Hematopoietic multipotent progenitor cell treated with erythropoietin and hydrocortisone succinate and interleukin-3 and kit ligand, for 8 days (in vitro differentiated cells): ENCODE measurements around the gene DMXL1.
A peak's percentile ranks its signal among the peaks of the same experiment; 100 is the strongest.

ENCODE experiments used
- DNase-seq: peaks from one replicate; pipeline ENCODE4 v3.0.0-alpha.2; 2015

DMXL1 gene, protein sequence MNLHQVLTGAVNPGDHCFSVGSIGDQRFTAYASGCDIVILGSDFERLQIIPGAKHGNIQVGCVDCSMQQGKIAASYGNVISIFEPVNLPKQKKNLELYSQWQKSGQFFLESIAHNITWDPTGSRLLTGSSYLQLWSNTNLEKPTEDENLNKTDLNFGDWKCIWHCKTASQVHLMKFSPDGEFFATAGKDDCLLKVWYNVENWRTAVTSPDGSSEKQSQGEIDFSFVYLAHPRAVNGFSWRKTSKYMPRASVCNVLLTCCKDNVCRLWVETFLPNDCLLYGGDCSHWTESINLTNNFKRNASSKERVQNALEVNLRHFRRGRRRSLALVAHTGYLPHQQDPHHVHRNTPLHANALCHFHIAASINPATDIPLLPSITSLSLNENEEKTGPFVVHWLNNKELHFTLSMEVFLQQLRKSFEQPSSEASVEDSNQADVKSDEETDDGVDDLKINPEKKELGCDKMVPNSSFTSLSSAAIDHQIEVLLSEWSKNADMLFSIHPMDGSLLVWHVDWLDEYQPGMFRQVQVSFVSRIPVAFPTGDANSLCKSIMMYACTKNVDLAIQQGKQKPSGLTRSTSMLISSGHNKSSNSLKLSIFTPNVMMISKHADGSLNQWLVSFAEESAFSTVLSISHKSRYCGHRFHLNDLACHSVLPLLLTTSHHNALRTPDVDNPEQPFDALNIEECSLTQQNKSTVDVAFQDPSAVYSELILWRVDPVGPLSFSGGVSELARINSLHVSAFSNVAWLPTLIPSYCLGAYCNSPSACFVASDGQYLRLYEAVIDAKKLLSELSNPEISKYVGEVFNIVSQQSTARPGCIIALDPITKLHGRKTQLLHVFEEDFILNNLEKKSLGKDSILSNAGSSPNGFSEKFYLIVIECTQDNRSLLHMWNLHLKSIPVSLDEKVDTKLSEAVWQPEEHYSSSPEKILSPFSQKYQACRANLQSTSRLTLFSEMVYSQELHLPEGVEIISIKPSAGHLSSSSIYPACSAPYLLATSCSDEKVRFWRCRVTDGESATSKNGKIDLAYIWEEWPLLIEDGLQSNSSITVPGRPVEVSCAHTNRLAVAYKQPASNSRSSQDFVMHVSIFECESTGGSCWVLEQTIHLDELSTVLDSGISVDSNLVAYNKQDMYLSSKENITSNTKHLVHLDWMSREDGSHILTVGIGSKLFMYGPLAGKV (N-terminal part only)

DNA sequence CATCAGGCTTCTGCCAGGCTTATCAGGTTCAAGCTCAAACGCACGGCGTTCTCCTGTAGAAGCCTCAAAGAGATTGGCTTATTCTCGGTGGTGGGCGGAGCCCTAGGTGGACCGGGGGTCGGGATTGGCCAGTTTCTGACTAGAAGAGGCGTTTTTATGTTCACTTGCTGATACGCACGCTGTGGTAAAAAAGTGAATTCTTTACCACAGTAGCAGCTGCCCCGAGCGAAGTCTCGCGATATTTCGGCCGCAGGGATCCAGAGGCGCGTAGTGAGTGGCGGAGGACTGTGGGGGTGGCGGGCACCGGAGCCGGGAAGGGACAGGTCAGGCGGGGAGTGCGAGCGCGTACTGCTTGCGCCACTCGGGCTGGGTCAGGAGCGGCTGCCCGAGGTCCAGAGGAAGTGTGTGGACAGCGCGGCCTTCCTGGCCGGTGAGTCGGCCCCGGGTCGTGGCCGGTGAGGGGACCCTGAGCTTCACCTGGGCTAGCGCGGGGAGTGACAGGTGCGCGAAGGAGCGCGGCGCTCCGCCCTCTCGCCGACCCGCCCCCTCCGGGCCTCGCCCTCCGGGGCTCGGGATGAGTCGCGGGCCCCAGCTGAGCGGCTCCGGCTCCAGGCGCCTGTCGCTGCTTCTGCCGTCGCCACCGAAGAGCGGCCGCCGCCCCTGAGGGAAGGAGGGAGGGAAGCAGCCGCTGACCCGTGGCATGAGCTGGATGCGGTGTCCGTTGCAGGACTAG is at the start of gene DMXL1:
DMXL1 (plus strand) TSS at position 260 of the 733 bp plus-strand sequence. CDS start 483 bp downstream, outside the sequence.
- peak; percentile 100 for DNase-seq

DNA sequence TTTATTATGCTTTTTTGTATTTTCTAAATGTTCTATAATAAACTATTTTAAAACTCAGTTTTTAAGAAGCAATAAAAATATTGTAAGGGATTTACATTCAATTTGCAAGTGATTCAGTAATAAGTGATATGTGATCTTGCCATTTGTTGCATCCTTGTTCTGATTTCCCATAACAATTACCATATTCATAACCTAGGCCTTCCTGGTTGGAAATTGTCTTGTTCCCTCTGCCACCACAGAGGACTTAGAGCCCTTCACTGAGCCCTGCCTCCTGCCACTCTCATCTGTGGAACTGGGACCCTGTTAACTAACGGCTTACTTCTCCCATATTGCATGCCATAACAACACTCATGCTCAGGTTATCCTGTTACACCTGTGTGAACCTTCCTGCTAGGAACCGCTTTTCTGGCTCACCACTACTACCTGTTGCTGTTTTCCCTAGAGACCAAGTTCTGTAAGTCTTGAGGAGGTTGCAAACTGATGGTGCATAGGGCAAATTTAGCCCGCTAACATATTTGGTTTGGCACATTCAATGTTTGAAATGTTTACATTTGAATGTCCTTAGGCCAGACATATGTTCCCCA is 49.6 kb upstream of the DMXL1 start:
- no peak for DNase-seq

DNA sequence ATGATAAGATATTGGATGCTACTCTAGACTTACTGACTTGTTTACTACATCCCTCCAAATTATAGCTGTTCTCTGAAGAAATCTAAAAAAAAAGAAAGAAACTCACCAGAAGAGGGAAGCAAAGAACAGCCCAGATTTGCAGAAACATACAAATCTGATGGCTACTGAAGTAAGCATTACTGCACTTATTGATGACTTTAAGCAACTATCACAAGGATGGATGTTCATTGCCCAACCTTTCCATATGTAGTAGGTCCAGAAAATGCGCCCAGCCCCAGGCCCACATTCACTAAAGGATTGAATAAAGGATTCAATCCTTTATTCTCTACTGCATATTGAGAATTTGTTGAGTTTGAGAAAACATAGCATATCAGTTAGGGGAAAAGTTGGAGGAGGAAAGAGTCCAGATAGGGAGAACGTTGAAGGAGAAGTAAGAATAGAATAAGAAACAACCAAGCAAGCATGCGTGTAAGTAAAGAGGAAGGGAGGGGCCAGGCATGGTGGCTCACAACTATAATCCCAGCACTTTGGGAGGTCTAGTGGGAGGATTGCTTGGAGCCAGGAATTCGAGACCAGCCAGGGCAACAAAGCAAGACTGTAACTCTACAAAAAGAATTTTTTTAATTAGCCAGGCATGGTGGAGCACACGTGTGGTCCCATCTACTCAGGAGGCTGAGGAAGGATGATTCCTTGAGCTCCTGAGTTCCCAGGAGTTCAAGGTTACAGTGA is 48.7 kb upstream of the DMXL1 start:
- DNase-seq, result peak; percentile 57

DNA sequence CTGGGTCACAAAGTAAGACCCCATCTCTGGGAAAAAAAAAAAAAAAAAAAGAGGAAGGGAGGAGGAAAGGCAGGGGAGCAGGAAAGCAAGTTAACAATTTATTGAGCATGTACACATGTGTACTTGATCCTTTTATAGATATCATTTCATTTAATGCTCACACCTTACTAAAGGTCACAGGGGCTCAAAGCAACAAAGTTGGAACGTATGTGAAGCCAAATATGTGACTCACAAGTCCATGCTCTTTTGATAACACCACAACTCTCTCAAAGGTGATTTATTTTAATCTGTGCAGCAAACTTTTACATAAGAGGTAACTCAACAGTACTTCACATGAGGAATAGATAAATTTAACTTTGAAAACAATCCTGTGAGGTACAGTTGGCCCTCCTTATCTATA is 48.1 kb upstream of the DMXL1 start:
- DNase-seq, result no peak

DNA sequence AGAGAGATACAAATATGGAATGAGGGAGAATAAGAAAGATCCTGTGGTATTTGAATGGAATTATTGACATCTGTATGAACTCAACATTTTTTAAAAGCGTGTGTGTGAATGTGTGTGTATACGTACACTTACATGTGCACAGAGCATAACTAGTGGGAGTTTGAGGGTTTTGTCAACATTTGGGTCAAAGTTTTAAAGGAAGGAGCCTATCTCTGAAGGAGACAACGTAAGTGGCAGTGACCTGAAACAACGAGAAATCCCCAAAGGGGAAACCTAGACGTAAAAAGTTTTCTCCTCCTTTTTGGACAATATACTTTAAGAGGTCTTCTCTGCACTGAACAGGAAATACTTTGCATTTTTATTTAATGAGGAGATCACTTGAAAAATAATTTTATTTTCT is 42.3 kb upstream of the DMXL1 start:
- no peak for DNase-seq

DNA sequence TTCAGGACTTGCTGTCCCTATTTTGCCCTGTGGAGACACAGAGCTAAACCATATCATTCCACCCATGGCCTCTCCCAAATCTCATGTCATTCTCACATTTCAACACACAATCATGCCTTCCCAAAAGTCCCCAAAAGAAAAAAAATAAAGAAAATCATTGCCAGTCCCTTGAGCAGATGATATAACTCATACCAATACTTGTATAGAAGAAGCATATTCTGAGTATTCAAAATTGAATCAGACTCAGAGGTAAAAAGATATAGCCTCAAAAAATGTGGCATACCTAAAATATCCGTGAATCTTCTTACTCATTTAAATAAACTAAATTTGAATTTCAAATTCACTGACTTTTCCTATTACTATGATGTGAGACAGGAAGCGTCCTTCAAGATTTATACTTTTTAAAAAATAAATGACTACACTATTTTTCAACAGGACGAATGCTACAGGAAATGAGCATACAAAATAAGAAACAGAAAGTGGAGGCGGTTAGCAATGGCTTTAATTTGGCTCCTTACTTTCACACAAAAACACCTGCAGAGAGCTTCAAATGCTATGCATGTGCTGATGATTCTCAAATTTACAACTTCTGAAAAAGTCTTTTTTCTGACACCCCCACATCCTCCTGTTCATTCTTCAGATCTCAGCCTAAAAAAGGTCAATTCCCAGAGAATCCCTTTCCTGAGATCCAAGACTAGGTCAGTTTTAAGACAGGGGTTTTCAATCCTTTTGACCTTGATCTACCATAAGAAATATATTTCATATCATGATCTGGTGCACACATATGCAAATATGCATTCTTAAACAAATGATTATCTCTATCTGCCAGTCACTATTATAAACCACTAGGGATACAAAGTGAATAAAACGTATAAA is 39.6 kb upstream of the DMXL1 start:
- DNase-seq, result no peak

DNA sequence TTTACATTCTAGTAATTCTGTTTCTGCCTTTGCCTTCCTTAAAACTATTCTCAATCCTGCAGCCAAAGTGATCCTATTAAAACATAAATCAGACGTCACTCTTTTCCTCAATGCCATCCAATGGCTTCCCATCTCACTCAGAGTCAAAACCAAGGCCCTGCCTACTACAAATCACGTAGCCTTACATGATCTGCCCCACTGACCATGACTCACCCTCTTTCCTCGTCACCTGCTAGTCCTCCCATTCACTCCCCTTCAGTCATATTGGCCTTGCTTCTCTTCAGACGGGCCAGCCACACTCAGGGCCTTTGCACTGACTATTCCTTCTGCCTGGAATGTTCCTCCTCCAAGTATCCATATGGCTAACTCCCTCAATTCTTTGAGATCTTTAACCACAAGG is 39.0 kb upstream of the DMXL1 start:
- no peak for DNase-seq

DNA sequence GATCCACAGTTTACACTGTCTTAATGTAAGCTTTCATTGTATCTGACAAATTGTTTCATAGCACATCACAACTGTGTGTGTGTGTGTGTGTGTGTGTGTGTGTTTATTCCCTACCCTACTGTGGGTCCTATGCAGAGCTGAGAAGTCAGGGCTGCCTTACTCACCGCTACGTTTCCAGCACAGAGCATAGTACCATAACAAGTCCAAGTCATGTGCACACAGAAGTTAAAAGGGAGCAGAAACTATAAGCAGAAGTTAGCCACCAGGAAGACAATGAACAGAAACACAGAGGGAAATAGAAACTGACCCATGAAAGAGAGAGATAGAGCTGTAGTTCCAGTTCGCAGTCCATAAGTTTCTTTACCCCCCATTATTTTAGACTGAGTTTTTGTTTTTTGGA is 38.2 kb upstream of the DMXL1 start:
- no peak for DNase-seq

DNA sequence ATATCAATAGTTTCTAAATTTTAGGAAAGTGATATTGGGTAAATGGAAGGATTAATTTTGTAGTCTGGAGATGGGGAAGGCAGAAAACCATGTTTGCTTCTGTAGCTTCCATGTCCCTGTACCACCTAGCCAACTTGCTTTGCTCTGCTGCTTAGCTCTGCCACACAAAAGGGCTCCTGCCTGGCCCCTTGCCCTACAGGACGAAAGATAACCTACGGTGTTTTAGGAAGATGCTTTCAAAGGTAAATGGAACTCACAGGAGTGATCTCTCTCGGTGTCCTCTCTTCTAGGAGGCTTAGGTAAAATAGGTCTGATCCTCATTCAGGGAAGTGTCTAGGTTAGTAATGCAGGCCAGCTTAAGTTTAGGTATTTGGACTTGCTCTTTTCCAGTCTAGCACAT is 37.8 kb upstream of the DMXL1 start:
- DNase-seq, result no peak

DNA sequence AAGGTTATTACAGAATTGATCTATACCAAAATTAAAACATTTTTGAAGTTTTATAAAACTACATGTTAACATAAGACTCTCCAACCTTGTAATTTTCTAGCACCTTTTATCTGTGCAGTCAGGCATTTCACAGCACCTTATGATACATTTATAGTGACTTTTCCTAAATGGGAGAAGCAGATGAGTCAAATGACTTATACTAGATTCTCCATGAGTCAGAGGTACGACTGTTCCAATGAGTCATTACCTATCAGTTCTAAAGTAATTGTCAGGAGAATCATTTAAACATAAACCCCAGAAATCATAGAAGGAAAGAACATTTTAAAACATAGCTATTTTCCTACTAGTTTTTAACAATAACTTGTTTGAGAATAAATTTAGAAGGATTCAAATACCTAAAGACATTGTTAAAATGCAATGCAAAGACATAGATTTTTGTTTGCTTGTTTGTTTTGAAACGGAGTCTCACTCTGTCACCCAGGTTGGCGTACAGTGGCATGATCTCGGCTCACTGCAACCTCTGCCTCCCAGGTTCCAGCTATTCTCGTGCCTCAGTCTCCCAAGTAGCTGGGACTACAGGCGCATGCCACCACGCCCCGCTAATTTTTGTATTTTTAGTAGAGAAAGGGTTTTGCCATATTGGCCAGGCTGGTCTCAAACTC is 34.7 kb upstream of the DMXL1 start:
- peak; percentile 31 for DNase-seq

DNA sequence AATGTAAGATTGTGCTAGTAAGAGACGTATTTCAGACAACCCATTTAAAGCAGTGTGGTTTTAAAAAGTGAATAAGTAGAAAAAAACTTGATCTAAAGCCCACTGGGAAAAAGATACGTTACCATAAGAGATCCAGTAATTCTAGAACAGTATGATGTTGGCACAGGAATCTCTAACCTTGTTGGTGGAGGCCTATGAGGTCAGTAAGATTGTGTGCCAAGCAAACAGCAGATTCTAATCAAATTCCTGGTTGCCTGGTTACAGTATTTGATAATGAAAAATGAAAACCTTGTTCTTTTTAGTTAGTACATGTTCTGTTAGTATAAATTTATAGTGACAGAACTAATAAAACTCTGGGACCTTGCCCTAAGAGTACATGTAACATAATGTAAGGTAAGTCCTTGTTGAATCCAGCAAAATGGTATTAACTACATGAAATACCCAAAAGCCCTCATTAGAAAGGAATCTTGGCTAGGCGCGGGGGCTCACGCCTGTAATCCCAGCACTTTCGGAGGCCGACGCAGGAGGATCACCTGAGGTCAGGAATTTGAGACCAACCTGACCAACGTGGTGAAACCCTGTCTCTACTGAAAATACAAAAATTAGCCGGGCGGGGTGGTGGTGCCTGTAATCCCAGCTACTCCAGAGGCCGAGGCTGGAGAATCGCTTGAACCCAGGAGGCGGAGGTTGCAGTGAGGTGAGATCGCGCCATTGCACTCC is 33.2 kb upstream of the DMXL1 start:
- DNase-seq, result no peak

DNA sequence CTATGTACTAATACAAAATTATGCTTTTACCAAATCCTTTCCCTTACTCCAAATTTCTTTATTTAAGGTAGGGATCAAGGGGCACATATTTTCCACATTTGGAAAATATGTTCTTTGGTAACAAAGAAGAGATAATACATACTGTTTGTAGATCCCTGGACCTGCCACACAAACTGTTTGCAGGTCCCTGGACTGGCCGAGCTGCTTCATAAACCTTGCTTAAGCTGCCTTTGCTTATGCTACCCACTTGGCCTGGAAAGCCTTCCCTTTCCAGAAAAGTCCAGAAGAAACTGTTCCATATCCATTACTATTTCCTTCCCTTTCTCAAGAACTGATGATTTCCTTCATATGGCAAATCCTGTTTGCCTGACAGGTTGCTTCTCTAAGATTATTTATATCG is 22.6 kb upstream of the DMXL1 start:
- DNase-seq, result no peak

DNA sequence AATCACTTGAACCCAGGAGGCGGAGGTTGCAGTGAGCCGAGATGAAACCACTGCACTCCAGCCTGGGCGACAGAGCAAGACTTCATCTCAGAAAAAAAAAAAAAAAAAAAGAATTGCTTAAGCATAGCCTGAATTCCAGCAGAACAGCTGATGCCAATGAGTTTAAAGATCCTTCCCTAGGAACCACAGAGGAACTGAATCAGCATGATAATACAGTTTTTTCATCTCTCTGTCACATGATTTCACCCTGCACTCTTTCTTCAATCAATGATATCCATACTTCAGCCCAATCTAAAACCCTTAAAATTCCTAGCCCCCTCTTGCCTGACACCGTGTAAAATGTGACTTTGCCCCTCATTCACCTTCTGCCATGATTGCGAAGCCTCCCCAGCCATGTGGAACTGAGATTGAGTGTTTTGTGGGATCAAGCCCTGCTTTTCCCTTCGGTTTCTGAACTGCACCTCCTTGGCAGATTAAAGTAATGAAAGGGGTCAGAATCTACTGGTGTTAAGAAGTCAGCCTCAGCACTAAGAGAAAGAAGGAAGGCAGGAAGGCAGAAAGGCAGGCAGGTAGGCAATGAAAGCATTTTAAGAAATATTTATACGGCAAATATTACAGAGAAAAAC is 20.9 kb upstream of the DMXL1 start:
- DNase-seq, result no peak

DNA sequence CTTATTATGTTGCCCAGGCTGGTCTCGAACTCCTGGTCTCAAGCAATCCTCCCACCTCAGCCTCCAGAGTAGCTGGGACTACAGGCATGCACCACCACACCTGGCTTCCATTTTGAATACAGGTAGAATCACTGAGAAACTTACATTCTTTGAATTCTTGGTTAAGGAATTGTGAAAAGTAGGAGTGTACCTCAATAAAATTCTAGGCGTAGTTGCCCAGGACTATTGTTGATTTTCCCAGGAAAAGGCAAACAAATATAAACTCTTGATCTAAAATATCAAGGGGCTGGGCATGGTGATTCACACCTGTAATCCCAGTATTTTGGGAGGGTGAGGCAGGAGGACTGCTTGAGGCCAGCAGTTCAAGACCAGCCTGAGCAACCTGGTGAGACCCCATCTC is 16.8 kb upstream of the DMXL1 start:
- DNase-seq, result no peak

DNA sequence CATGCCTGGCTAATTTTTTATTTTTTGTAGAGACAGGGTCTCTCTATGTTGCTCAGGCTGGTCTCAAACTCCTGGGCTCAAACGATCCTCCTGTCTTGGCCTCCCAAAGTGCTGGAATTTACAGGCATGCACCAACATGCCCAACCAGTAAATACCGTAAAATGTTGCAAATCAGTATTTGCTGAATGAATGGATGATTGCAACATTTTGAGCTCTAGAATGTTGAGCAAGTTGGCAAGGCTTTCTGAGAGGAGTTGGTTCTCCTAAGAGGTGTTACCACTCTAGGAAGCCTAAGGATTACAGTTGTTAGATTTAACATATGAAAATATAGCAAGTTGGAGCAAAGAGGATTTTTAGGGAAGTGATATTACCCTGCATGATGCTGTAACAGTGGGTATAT is 15.6 kb upstream of the DMXL1 start:
- no peak for DNase-seq

DNA sequence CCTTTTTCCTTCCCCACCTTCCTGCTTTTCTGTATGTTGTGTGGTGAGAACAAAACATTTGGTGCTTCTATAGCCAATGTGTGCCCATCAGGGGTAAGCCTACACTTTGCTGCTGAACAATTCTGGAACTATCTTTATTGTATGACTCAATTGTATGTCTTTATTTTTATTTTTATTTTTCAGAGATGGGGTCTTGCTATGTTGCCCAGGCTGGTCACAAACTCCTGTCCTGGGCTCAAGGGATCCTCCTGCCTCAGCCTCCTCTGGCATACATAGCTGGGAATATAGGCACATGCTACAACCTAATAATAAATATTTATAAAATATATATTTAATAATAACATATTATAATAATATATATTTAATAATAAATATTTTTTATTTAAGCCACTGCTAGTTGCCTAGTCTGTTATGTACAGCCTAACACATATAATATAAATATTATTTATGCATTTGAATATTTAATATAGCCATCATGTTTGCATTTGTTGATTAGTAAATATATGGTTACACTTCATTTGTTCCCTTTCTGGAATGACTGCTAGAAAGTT is 11.8 kb upstream of the DMXL1 start:
- DNase-seq, result no peak

DNA sequence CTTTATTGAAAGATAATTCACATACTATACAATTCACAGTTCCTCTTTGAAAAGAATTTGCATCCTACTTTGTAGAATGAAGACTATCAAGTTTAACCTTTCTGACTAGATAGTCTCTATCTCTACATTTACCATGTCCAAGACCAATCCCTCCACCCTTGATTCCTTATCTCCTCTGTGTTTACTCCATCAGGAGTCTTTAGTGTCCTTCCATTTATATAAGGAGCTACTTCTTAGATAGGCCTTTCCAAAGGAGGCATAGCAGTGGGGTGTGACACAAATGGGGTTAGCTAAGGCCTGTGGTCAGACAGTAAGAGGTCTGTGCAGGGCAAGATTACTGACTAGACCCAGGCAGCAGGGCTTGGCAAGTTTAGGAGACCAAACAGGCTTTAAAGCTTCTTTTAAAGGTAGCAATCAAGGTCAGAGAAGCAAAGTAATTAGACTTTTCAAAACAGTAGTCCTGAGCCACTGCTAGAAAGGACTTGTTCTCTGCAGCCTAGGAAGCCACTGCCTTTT is 11.1 kb upstream of the DMXL1 start:
- DNase-seq, result peak; percentile 93
